Mucosa of descending colon (tissue), 3 donors: ENCODE data around the gene NME7. TPM values are rescaled to one million over a fixed set of nuclear protein-coding genes. Genes with fewer than 3 reads are reported as not detected.
A peak's percentile ranks its signal among the peaks of the same experiment; 100 is the strongest.

Experiments
- ATAC-seq: fragments of 200-7000 bp; cut with Tn5 transposase; one replicate; pipeline ENCODE4 v1.9.1; 2020; ENCODE audit warnings: mild to moderate bottlenecking, moderate library complexity
- DNase-seq, 3 donors: peaks; one replicate each; pipeline ENCODE4 v3.0.0-alpha.2; 2020
- H3K36me3 ChIP-seq: fragments of 200-600 bp; one replicate; pipeline ENCODE4 v1.8.0; 2021; ENCODE audit warnings: low read depth, mild to moderate bottlenecking
- H3K4me1 ChIP-seq: fragments of 200-600 bp; one replicate; pipeline ENCODE4 v1.8.0; 2021; ENCODE audit warnings: low read depth, mild to moderate bottlenecking
- H3K4me3 ChIP-seq: fragments of 200-600 bp; one replicate; pipeline ENCODE4 v1.8.0; 2021; ENCODE audit warnings: mild to moderate bottlenecking
- H3K9me3 ChIP-seq: fragments of 200-600 bp; one replicate; pipeline ENCODE4 v1.8.0; 2021; ENCODE audit warnings: mild to moderate bottlenecking
- intact Hi-C, 2 donors: fragments of 100-400 bp; cut with DNase I in 1 of 2; cut with micrococcal nuclease in 1 of 2; formaldehyde crosslinking; loops; one replicate each; pipeline versions ENCODE4 v1.11.0 to v1.11.1; 2022; cut with DNase I, micrococcal nuclease
- total RNA-seq, 3 donors: library from RNA; stranded (reverse); fragmentation: NEBNext Ultra II Directional in 2 of 3; extraction: Animal tissue kit (Norgen Biotek cat#: 25700) in 2 of 3; gene quantifications; one replicate each; pipeline versions ENCODE4 v1.2.1 to v1.2.4, GENCODE V29; 2021 to 2023
- TF ChIP-seq, protein P1 (sequence below): fragments of 200-600 bp; IDR thresholded peaks from one replicate; pipeline ENCODE4 v1.8.0; 2022; ENCODE audit warnings: antibody characterized with exemption, mild to moderate bottlenecking
- donor health status: DM: no; HTN: no; CAD: no; lungs with moderate emphysema.
- donor health status: DM: no; HTN: no; CAD: no.
- donor health status: DM: no; HTN: yes; CAD: no.

NME7 gene
- total RNA-seq, 3 donors from 2014 or later = 6.4 to 15.6 (median 7.2) TPM

DNA sequence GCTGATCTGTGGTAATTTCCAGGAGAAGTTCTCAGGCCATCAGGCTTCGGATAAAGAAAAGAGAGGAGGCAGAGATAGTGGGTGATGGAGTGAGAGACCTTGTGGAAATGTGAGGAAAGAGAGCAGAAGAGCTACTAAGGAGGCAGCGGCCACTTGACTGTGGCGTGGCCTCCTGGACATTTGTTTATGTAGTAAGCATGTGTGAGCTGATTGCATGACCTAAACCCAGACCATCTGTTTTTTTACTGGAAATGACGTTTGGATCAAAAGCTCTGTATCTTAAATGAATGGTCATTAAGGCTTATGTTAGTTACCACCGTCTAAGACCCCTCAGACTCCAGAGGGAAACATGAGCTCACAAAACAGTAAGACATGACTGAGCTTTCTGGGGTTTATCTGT, 247.5 kb downstream of the NME7 start:
- no peak overlapping the region for H3K4me3 ChIP-seq
- H3K36me3 ChIP-seq = no peaks in the 10 kb centered on the region
- no peak for ATAC-seq
- TF ChIP-seq, protein P1, sequence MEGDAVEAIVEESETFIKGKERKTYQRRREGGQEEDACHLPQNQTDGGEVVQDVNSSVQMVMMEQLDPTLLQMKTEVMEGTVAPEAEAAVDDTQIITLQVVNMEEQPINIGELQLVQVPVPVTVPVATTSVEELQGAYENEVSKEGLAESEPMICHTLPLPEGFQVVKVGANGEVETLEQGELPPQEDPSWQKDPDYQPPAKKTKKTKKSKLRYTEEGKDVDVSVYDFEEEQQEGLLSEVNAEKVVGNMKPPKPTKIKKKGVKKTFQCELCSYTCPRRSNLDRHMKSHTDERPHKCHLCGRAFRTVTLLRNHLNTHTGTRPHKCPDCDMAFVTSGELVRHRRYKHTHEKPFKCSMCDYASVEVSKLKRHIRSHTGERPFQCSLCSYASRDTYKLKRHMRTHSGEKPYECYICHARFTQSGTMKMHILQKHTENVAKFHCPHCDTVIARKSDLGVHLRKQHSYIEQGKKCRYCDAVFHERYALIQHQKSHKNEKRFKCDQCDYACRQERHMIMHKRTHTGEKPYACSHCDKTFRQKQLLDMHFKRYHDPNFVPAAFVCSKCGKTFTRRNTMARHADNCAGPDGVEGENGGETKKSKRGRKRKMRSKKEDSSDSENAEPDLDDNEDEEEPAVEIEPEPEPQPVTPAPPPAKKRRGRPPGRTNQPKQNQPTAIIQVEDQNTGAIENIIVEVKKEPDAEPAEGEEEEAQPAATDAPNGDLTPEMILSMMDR = no peak
- intact Hi-C loops = no loop called here
- H3K4me1 ChIP-seq = peaks cover 30% of the 10 kb centered on the region
- DNase-seq = peak in 1 of 3 donors; percentile 9
- no peaks in the 10 kb centered on the region for H3K9me3 ChIP-seq

DNA sequence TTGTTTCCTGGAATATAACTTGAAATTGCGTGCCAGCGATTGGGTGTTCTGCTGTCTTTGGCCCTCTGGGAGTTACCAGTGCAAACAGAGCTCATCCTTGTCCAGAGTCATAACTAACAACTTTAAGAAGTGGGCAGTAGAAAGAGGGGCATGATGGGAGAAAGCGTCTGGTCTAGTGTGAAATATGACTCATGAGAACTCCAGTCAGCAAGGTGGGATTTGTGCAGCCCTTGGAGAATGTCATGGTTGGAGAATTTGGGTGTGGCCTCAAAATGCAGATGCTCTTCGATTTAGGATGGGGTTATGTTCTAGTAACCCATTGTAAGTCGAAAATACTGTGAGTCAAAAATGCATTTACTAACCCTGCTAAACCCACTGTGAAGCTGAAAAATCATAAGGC, 248.2 kb downstream of the NME7 start:
- no peaks in the 10 kb centered on the region for H3K36me3 ChIP-seq
- H3K9me3 ChIP-seq = no peaks in the 10 kb centered on the region
- no peak overlapping the region for H3K4me3 ChIP-seq
- ATAC-seq = no peak
- TF ChIP-seq, protein P1 = no peak
- peaks cover 35% of the 10 kb centered on the region for H3K4me1 ChIP-seq
- DNase-seq = peak in 1 of 3 donors; percentile 5
- intact Hi-C loops = no loop called here

DNA sequence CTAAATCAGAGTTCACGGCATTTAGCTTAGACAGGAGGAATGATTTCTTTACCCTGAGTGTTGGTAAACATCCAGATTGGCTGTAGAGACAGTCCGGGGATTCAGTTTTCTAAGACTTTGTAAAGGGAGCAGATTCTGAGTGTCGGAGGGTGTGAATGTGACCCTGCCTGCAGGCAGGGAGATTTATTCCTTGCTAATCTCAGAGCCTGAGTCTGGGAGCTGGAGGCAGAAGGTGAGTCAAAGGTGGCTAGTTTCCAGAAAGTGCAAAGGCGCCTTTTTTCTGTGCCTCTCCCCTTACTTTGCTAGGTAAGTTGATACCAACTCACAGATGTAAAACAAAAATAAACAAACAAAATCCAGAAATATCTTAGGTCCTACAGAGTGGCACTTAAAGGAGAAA, 249.4 kb downstream of the NME7 start:
- intact Hi-C loops = no loop called here

GRCh38 chr1:169117599-169117998, 250.0 kb downstream of the NME7 start:
- DNase-seq (no peak), ATAC-seq (no peak)
- H3K36me3 ChIP-seq = no peaks in the 10 kb centered on the region
- TF ChIP-seq, protein P1 = no peak
- H3K9me3 ChIP-seq = no peaks in the 10 kb centered on the region
- H3K4me3 ChIP-seq = no peak overlapping the region
- peaks cover 40% of the 10 kb centered on the region for H3K4me1 ChIP-seq
- intact Hi-C loops = no loop called here

More for the DNA sequence above, 249.4 kb downstream of the NME7 start:
- ATAC-seq = no peak
- no peak overlapping the region for H3K4me3 ChIP-seq
- DNase-seq = no peak
- TF ChIP-seq, protein P1 = no peak
- H3K36me3 ChIP-seq = no peaks in the 10 kb centered on the region
- no peaks in the 10 kb centered on the region for H3K9me3 ChIP-seq
- peaks cover 44% of the 10 kb centered on the region for H3K4me1 ChIP-seq

GRCh38 chr1:169117014-169117413, 250.6 kb downstream of the NME7 start:
- H3K4me1 ChIP-seq = peaks cover 43% of the 10 kb centered on the region

More at GRCh38 chr1:169117014-169117413, 250.6 kb downstream of the NME7 start:
- no peak for ATAC-seq
- H3K9me3 ChIP-seq = no peaks in the 10 kb centered on the region
- H3K36me3 ChIP-seq = no peaks in the 10 kb centered on the region
- H3K4me3 ChIP-seq = no peak overlapping the region
- peak in 1 of 3 donors; percentile 4 for DNase-seq
- TF ChIP-seq, protein P1 = no peak
- intact Hi-C loops = no loop called here
